ENCODE data around the gene GK2. TPM values are rescaled to one million over a fixed set of nuclear protein-coding genes. Genes with fewer than 3 reads are reported as not detected.
A peak's percentile ranks its signal among the peaks of the same experiment; 100 is the strongest.

The GK2 gene
- total RNA-seq, 1 donor from 2014 or later: not detected

DNA sequence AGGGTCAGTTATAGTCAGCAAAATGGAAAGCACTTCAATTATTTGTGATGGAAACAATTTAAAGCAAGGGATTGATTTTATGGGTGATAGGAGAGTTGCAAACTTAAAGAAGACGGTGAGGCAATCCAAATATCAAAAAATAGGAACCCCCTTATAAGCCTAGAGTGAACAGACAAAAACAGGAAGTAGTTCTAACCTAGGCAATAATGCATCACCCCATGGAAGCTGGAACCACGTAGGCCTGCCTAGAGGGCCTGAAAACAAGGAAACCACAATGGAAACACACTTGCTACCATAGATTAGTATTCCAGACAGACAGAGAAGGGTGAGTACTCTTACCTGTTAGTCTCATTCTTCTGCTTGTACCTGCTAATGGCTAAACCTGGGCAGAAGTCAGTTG is 13.5 kb upstream of the GK2 start:
- Mint-ChIP-seq H3K27me3 (ENCODE audit: insufficient read depth, low read depth) (no peaks in the 10 kb centered on the region), H3K9me3 (peaks cover 5% of the 10 kb centered on the region), H3K4me3 (no peak overlapping the region), H3K4me1 (no peaks in the 10 kb centered on the region), H3K36me3 (no peaks in the 10 kb centered on the region), H3K27ac (no peak overlapping the region)
- peaks cover 4% of the 10 kb centered on the region for H3K4me1 ChIP-seq
- H3K27me3 ChIP-seq: no peaks in the 10 kb centered on the region
- DNase-seq (ENCODE audit: low spot score): no peak
- no peak overlapping the region for H3K27ac ChIP-seq
- H3F3A ChIP-seq (ENCODE audit: low read depth): no peaks in the 10 kb centered on the region
- no peak for TF ChIP-seq CTCF (IDR thresholded peaks at IDR 0.05)
- no peaks in the 10 kb centered on the region for H3K36me3 ChIP-seq
- H3K4me3 ChIP-seq: no peak overlapping the region
- H4K20me1 ChIP-seq (ENCODE audit: low read depth): no peaks in the 10 kb centered on the region
- no peak overlapping the region for H2AFZ ChIP-seq (replicated peaks)
- no peaks in the 10 kb centered on the region for H3K9me3 ChIP-seq (ENCODE audit: low read depth)
- no peak overlapping the region for H3K4me2 ChIP-seq
- no peaks in the 10 kb centered on the region for H3K79me2 ChIP-seq (ENCODE audit: low read depth)
- H3K9ac ChIP-seq: no peak overlapping the region

- no peaks in the 10 kb centered on the region for H3K36me3 Mint-ChIP-seq
- H3K4me2 ChIP-seq: no peak overlapping the region
These were observed 5.9 kb upstream of the GK2 start for GRCh38 chr4:79413886-79414285.

GRCh38 chr4:79413032-79413885 is 5.2 kb upstream of the GK2 start:
- no peak overlapping the region for H3K4me3 ChIP-seq
- Mint-ChIP-seq H3K27me3 (ENCODE audit: insufficient read depth, low read depth) (no peaks in the 10 kb centered on the region), H3K27ac (no peak overlapping the region), H3K36me3 (no peaks in the 10 kb centered on the region), H3K4me3 (no peak overlapping the region), H3K4me1 (peaks cover 14% of the 10 kb centered on the region), H3K9me3 (no peaks in the 10 kb centered on the region)
- H3K36me3 ChIP-seq: no peaks in the 10 kb centered on the region
- no peaks in the 10 kb centered on the region for H3K4me1 ChIP-seq
- DNase-seq (ENCODE audit: low spot score): no peak
- H2AFZ ChIP-seq (replicated peaks): no peak overlapping the region
- no peaks in the 10 kb centered on the region for H3K27me3 ChIP-seq
- H3K9ac ChIP-seq: no peak overlapping the region
- H4K20me1 ChIP-seq (ENCODE audit: low read depth): no peaks in the 10 kb centered on the region
- no peaks in the 10 kb centered on the region for H3K79me2 ChIP-seq (ENCODE audit: low read depth)
- no peaks in the 10 kb centered on the region for H3K9me3 ChIP-seq (ENCODE audit: low read depth)
- H3K4me2 ChIP-seq: no peak overlapping the region
- TF ChIP-seq EZH2 (IDR thresholded peaks at IDR 0.05) (no peak), CTCF (IDR thresholded peaks at IDR 0.05) (no peak), EZH2phosphoT487 (IDR thresholded peaks at IDR 0.05) (no peak)
- no peak overlapping the region for H3K27ac ChIP-seq
- H3F3A ChIP-seq (ENCODE audit: low read depth): no peaks in the 10 kb centered on the region

More at GRCh38 chr4:79413886-79414285, 5.9 kb upstream of the GK2 start:
- Mint-ChIP-seq H3K4me3 (no peak overlapping the region), H3K27me3 (ENCODE audit: insufficient read depth, low read depth) (no peaks in the 10 kb centered on the region), H3K9me3 (peaks cover 3% of the 10 kb centered on the region), H3K27ac (peak overlapping the region; percentile 1), H3K4me1 (peaks cover 14% of the 10 kb centered on the region)
- DNase-seq (ENCODE audit: low spot score): no peak
- TF ChIP-seq CTCF (IDR thresholded peaks at IDR 0.05) (no peak), EZH2 (IDR thresholded peaks at IDR 0.05) (no peak), EZH2phosphoT487 (IDR thresholded peaks at IDR 0.05) (no peak)
- H3K9me3 ChIP-seq (ENCODE audit: low read depth): no peaks in the 10 kb centered on the region
- no peaks in the 10 kb centered on the region for H3F3A ChIP-seq (ENCODE audit: low read depth)
- H4K20me1 ChIP-seq (ENCODE audit: low read depth): no peaks in the 10 kb centered on the region
- H3K4me1 ChIP-seq: no peaks in the 10 kb centered on the region
- no peaks in the 10 kb centered on the region for H3K79me2 ChIP-seq (ENCODE audit: low read depth)
- no peak overlapping the region for H3K4me3 ChIP-seq
- no peak overlapping the region for H3K27ac ChIP-seq
- H3K36me3 ChIP-seq: no peaks in the 10 kb centered on the region
- no peaks in the 10 kb centered on the region for H3K27me3 ChIP-seq
- peak overlapping the region; percentile 6 for H2AFZ ChIP-seq (replicated peaks)
- no peak overlapping the region for H3K9ac ChIP-seq
